ENCODE results near the gene SECTM1.

SECTM1 gene

GRCh38 chr17:82357394-82357793 lies 23.8 kb upstream of the SECTM1 start:
- TF ChIP-seq ZNF8 (CRISPR knock-in tag; IDR thresholded peaks at IDR 0.05): no peak
- TF ChIP-seq ZFP30 (CRISPR knock-in tag; IDR thresholded peaks at IDR 0.05): no peak
- no peak for TF ChIP-seq TOX (CRISPR knock-in tag; IDR thresholded peaks at IDR 0.05; ENCODE audit: borderline replicate concordance)
- TF ChIP-seq OSR1 (CRISPR knock-in tag; IDR thresholded peaks at IDR 0.05): no peak
- TF ChIP-seq PPARA (CRISPR knock-in tag; IDR thresholded peaks at IDR 0.05; ENCODE audit: borderline replicate concordance): no peak
- no peak for TF ChIP-seq GLIS3 (CRISPR knock-in tag; IDR thresholded peaks at IDR 0.05)
- no peak for TF ChIP-seq ISL1 (CRISPR knock-in tag; IDR thresholded peaks at IDR 0.05)
- no peak for TF ChIP-seq POU6F1 (CRISPR knock-in tag; IDR thresholded peaks at IDR 0.05; ENCODE audit: borderline replicate concordance, low read depth)
- ATAC-seq: no peak

- TF ChIP-seq RARB (CRISPR knock-in tag; IDR thresholded peaks at IDR 0.05): no peak
- no peak for TF ChIP-seq PPARA (CRISPR knock-in tag; IDR thresholded peaks at IDR 0.05; ENCODE audit: borderline replicate concordance)
- no peak for TF ChIP-seq ZNF70 (CRISPR knock-in tag; IDR thresholded peaks at IDR 0.05)
- no peak for TF ChIP-seq CREB5 (CRISPR knock-in tag; IDR thresholded peaks at IDR 0.05; ENCODE audit: low read depth)
- no peak for ATAC-seq
Measured at GRCh38 chr17:82356845-82357355, 23.3 kb upstream of the SECTM1 start.

GRCh38 chr17:82355770-82356427 lies 22.3 kb upstream of the SECTM1 start:
- TF ChIP-seq TSHZ2 (CRISPR knock-in tag; IDR thresholded peaks at IDR 0.05) (no peak), ZNF565 (CRISPR knock-in tag; conservative IDR thresholded peaks at IDR 0.05; ENCODE audit: low read depth) (no peak), BACH2 (CRISPR knock-in tag; IDR thresholded peaks at IDR 0.05; ENCODE audit: borderline replicate concordance) (no peak), PPARA (CRISPR knock-in tag; IDR thresholded peaks at IDR 0.05; ENCODE audit: borderline replicate concordance) (no peak), CSDC2 (CRISPR knock-in tag; IDR thresholded peaks at IDR 0.05) (no peak), CREB5 (CRISPR knock-in tag; IDR thresholded peaks at IDR 0.05; ENCODE audit: low read depth) (no peak), ZNF70 (CRISPR knock-in tag; IDR thresholded peaks at IDR 0.05) (no peak), SNAI2 (CRISPR knock-in tag; IDR thresholded peaks at IDR 0.05) (no peak), PATZ1 (CRISPR knock-in tag; IDR thresholded peaks at IDR 0.05; ENCODE audit: borderline replicate concordance) (no peak), ISL1 (CRISPR knock-in tag; IDR thresholded peaks at IDR 0.05) (no peak), ZFP3 (CRISPR knock-in tag; IDR thresholded peaks at IDR 0.05) (no peak), OSR1 (CRISPR knock-in tag; IDR thresholded peaks at IDR 0.05) (no peak)
- no peak for ATAC-seq

- ATAC-seq: no peak
- no peak for TF ChIP-seq OSR1 (CRISPR knock-in tag; IDR thresholded peaks at IDR 0.05)
- TF ChIP-seq ZFP30 (CRISPR knock-in tag; IDR thresholded peaks at IDR 0.05): no peak
- TF ChIP-seq GLIS3 (CRISPR knock-in tag; IDR thresholded peaks at IDR 0.05): no peak
Measured at GRCh38 chr17:82354804-82355308, 21.3 kb upstream of the SECTM1 start.
